ENCODE data around the gene LRP5.
A peak's percentile ranks its signal among the peaks of the same experiment; 100 is the strongest.

LRP5 gene

GRCh38 chr11:68312117-68312779, at the start of gene LRP5:
Gene LRP5 (plus strand): TSS chr11:68312591. CDS start chr11:68312715, 124 bp downstream.
- H3K27me3 ChIP-seq, result peaks cover 0 to 9% (median 0%) of the 10 kb centered on the region in 11 experiments; a peak in 4 of 22 replicates
- H3K4me3 ChIP-seq, result peak within 1 kb of the TSS; percentile 79 to 97 (median 92)
- peaks cover 41 to 88% (median 84%) of the 10 kb centered on the region in 10 experiments for H3K4me1 ChIP-seq
- peaks cover 0 to 9% (median 0%) of the 10 kb centered on the region in 11 experiments; a peak in 6 of 22 replicates for H3K36me3 ChIP-seq
- H3K9ac ChIP-seq, result peak within 1 kb of the TSS; percentile 84 to 98 (median 94)
- H4K20me1 ChIP-seq, result peaks cover 0 to 37% (median 24%) of the 10 kb centered on the region in 11 experiments; a peak in 16 of 22 replicates
- H3K27ac ChIP-seq, result peak within 1 kb of the TSS; percentile 62 to 94 (median 92); a peak in 21 of 22 replicates
- peak within 1 kb of the TSS; percentile 91 to 99 (median 99) for H3K4me2 ChIP-seq
- no peaks in the 10 kb centered on the region for H3K9me3 ChIP-seq (replicated peaks in 1 of 11)
- no peak for TF ChIP-seq Cebpa-rat (IDR thresholded peaks at IDR 0.05)

GRCh38 chr11:68263444-68264035, 48.9 kb upstream of the LRP5 start:
- H3K36me3 ChIP-seq, result peaks cover 56 to 82% (median 70%) of the 10 kb centered on the region in 11 experiments
- TF ChIP-seq Cebpa-rat (IDR thresholded peaks at IDR 0.05), result no peak
- H3K27me3 ChIP-seq, result no peaks in the 10 kb centered on the region

GRCh38 chr11:68264244-68264643, 48.1 kb upstream of the LRP5 start:
- peaks cover 0 to 32% (median 0%) of the 10 kb centered on the region in 11 experiments; a peak in 3 of 22 replicates for H4K20me1 ChIP-seq
- TF ChIP-seq Cebpa-rat (IDR thresholded peaks at IDR 0.05), result no peak
- H3K4me1 ChIP-seq, result peaks cover 36 to 47% (median 44%) of the 10 kb centered on the region in 10 experiments
- H3K4me3 ChIP-seq, result no peak overlapping the region
- H3K9me3 ChIP-seq (replicated peaks in 1 of 11), result no peaks in the 10 kb centered on the region; a peak in 1 of 22 replicates
- H3K27ac ChIP-seq, result no peak overlapping the region
- no peaks in the 10 kb centered on the region for H3K27me3 ChIP-seq
- H3K4me2 ChIP-seq, result no peak overlapping the region
- H3K36me3 ChIP-seq, result peaks cover 56 to 81% (median 70%) of the 10 kb centered on the region in 11 experiments
- H3K9ac ChIP-seq, result no peak overlapping the region

More at GRCh38 chr11:68263444-68264035, 48.9 kb upstream of the LRP5 start:
- H3K4me2 ChIP-seq, result no peak overlapping the region
- H3K9ac ChIP-seq, result no peak overlapping the region
- H3K9me3 ChIP-seq (replicated peaks in 1 of 11), result no peaks in the 10 kb centered on the region; a peak in 1 of 22 replicates
- H3K27ac ChIP-seq, result no peak overlapping the region
- peaks cover 34 to 45% (median 38%) of the 10 kb centered on the region in 10 experiments for H3K4me1 ChIP-seq
- H4K20me1 ChIP-seq, result peaks cover 0 to 32% (median 0%) of the 10 kb centered on the region in 11 experiments; a peak in 3 of 22 replicates
- no peak overlapping the region for H3K4me3 ChIP-seq

- Histone ChIP-seq H3K9me3 (replicated peaks in 1 of 11) (no peaks in the 10 kb centered on the region; a peak in 1 of 22 replicates), H3K36me3 (peaks cover 56 to 82% (median 70%) of the 10 kb centered on the region in 11 experiments), H3K27ac (peak overlapping the region in 7 of 11 experiments; percentile 5 to 94 (median 88); a peak in 10 of 22 replicates), H3K9ac (0 out of 22 replicates have a peak overlapping the region, but pooled peaks of 1 of the 11 experiments have one; percentile 72), H3K4me1 (peaks cover 43 to 52% (median 50%) of the 10 kb centered on the region in 10 experiments), H4K20me1 (peaks cover 0 to 30% (median 0%) of the 10 kb centered on the region in 11 experiments; a peak in 3 of 22 replicates), H3K27me3 (no peaks in the 10 kb centered on the region), H3K4me3 (no peak overlapping the region), H3K4me2 (peak overlapping the region; percentile 79 to 93 (median 89))
- no peak for TF ChIP-seq Cebpa-rat (IDR thresholded peaks at IDR 0.05)
Observed at GRCh38 chr11:68264741-68265540, 47.5 kb upstream of the LRP5 start.

DNA sequence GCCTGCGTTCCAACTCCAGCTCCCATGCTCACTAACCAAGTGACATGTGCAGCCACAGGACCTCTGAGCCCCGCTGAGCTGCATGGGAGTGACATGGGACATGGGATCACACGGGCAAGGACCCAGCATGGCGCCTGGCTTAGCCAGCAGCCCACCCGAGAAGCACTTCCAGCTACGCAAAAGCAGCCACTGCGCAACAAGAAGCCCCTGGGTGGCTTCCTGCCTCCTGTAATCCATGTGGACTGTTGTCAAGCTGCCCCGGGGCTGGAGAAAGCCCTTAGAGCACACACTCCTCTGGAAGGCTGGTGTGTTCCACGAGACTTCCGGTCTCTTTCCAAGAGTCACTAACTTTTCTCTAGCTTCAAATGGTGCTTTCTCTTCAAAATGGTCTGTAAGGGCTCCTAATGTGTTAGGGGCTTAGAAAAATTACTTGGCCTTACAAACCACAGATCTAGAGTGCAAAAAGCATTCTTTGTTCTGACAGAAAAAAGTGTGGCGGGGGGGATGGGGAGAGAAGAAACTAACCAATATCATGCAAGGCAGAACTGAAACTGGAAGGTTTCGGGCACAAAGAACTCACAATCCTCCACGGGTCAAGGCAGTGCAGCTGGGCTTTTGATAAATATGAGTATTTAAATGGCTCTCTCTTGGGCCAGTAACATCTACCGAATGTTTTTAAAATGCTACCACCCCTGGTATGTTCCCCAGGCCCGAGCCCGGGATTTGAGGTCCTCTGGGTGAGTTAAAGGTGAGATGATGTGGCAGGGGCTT, 46.1 kb upstream of the LRP5 start:
- no peak for TF ChIP-seq Cebpa-rat (IDR thresholded peaks at IDR 0.05)
- no peaks in the 10 kb centered on the region for H3K27me3 ChIP-seq
- H3K9me3 ChIP-seq (replicated peaks in 1 of 11), result no peaks in the 10 kb centered on the region; a peak in 1 of 22 replicates
- H4K20me1 ChIP-seq, result peaks cover 0 to 17% (median 0%) of the 10 kb centered on the region in 11 experiments; a peak in 3 of 22 replicates
- peaks cover 55 to 64% (median 60%) of the 10 kb centered on the region in 10 experiments for H3K4me1 ChIP-seq
- peak overlapping the region; percentile 67 to 94 (median 87); a peak in 21 of 22 replicates for H3K27ac ChIP-seq
- H3K4me3 ChIP-seq, result peak overlapping the region; percentile 3 to 51 (median 40); a peak in 17 of 20 replicates
- H3K9ac ChIP-seq, result peak overlapping the region; percentile 57 to 84 (median 74)
- H3K4me2 ChIP-seq, result peak overlapping the region; percentile 79 to 93 (median 89)
- H3K36me3 ChIP-seq, result peaks cover 49 to 69% (median 58%) of the 10 kb centered on the region in 11 experiments

DNA sequence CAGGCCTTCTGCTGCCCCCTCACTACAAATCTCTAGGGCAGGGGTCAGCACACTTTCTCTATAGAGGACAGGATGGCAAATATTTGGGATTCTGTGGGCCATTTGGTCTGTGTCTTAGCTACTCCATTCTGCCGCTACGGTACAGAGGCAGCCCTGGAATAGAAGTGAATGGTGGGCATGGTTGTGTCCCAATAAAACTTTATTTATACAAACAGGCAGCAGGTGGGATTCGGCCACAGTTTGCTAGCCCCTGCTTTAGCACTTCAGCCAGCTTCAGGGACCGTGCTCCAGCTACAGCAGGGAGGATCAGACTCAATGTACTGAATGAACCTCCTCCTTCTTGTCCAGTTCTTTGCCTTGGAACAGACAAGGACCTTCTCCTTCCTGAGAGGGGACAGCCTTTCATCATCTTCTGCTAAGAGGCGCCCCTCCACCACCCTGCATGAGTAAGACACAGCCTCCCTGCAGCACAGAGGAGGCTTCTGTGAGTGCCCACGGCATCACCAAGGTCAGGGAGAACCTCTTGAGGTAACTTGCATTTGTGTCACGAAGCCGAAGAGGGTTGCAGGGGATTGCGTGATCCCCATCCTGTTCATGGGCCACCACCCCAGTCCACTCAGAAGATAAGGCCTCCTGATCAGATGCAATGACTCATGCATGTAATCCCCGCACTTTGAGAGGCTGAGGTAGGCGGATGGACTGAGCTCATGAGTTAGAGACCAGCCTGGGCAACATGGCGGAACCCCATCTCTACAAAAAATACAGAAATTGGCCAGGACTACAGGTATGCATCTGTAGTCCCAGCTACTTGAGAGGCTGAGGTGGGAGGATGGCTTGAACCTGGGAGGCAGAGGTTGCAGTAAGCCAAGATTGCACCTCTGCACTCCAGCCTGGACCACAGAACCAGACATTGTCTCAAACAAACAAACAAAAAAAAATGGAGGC, 45.2 kb upstream of the LRP5 start:
- H3K4me3 ChIP-seq, result peak overlapping the region; percentile 3 to 51 (median 40); a peak in 15 of 20 replicates

GRCh38 chr11:68267881-68268240, 44.5 kb upstream of the LRP5 start:
- peaks cover 0 to 6% (median 0%) of the 10 kb centered on the region in 11 experiments; a peak in 2 of 22 replicates for H4K20me1 ChIP-seq
- H3K9me3 ChIP-seq (replicated peaks in 1 of 11), result peaks cover 0 to under 1% (median 0%) of the 10 kb centered on the region in 11 experiments; a peak in 2 of 22 replicates
- H3K27me3 ChIP-seq, result no peaks in the 10 kb centered on the region
- H3K36me3 ChIP-seq, result peaks cover 34 to 54% (median 43%) of the 10 kb centered on the region in 11 experiments
- peak overlapping the region in 7 of 11 experiments; percentile 80 to 94 (median 88); a peak in 9 of 22 replicates for H3K27ac ChIP-seq
- H3K9ac ChIP-seq, result peak overlapping the region in 3 of 11 experiments; percentile 13 to 75 (median 72); a peak in 3 of 22 replicates
- H3K4me1 ChIP-seq, result peaks cover 62 to 71% (median 67%) of the 10 kb centered on the region in 10 experiments
- TF ChIP-seq Cebpa-rat (IDR thresholded peaks at IDR 0.05), result no peak
- H3K4me2 ChIP-seq, result peak overlapping the region; percentile 79 to 93 (median 89)
- peak overlapping the region in 1 of 10 experiments; percentile 41; a peak in 1 of 20 replicates for H3K4me3 ChIP-seq

More for the DNA sequence above, 45.2 kb upstream of the LRP5 start:
- H3K27ac ChIP-seq, result peak overlapping the region; percentile 67 to 94 (median 87); a peak in 21 of 22 replicates
- no peak for TF ChIP-seq Cebpa-rat (IDR thresholded peaks at IDR 0.05)
- H4K20me1 ChIP-seq, result peaks cover 0 to 11% (median 0%) of the 10 kb centered on the region in 11 experiments; a peak in 2 of 22 replicates
- H3K9ac ChIP-seq, result peak overlapping the region; percentile 57 to 84 (median 74)
- no peaks in the 10 kb centered on the region for H3K27me3 ChIP-seq
- H3K36me3 ChIP-seq, result peaks cover 40 to 60% (median 49%) of the 10 kb centered on the region in 11 experiments
- H3K4me1 ChIP-seq, result peaks cover 55 to 65% (median 61%) of the 10 kb centered on the region in 10 experiments
- no peaks in the 10 kb centered on the region; a peak in 1 of 22 replicates for H3K9me3 ChIP-seq (replicated peaks in 1 of 11)
- peak overlapping the region; percentile 79 to 93 (median 89) for H3K4me2 ChIP-seq

Measured in BLaER1 treated with 17β-estradiol and CSF1 and Interleukin-3, amounts not matched to agents 10 nM and 100 nM (cell line).